Activated CD4-positive, alpha-beta memory T cell treated with anti-CD3 and anti-CD28 coated beads, Interleukin-2, amount 10 ng/mL, durations not matched to agents 7 days and 5 days (primary cell): ENCODE data around the gene ANKRD53. TPM values are rescaled to one million over a fixed set of nuclear protein-coding genes. Genes with fewer than 3 reads are reported as not detected.

Experiments
- CTCF ChIA-PET: fragments of 350-600 bp; sonication (Branson Sonifier 250); formaldehyde crosslinking; loops from one replicate; lab custom pipeline; 2021; ENCODE audit warnings: antibody characterized with exemption, inconsistent platforms; lab: Charles Lee
- POLR2A ChIA-PET: fragments of 350-600 bp; sonication (Branson Sonifier 250); formaldehyde crosslinking; loops from one replicate; lab custom pipeline; 2021; ENCODE audit warnings: antibody characterized with exemption; lab: Charles Lee
- DNase-seq: peaks from one replicate; pipeline ENCODE4 v3.0.0-alpha.2; 2020
- H3K27ac Mint-ChIP-seq: one replicate; pipeline ENCODE4 v1.8.0; 2021; ENCODE audit warnings: mild to moderate bottlenecking, mixed read lengths
- H3K27me3 Mint-ChIP-seq: one replicate; pipeline ENCODE4 v1.8.0; 2021; ENCODE audit warnings: mixed read lengths
- H3K36me3 Mint-ChIP-seq: one replicate; pipeline ENCODE4 v1.8.0; 2021; ENCODE audit warnings: low read depth, mixed read lengths
- H3K4me1 Mint-ChIP-seq: one replicate; pipeline ENCODE4 v1.8.0; 2021; ENCODE audit warnings: mixed read lengths
- H3K4me3 Mint-ChIP-seq: one replicate; pipeline ENCODE4 v1.8.0; 2021; ENCODE audit warnings: mild to moderate bottlenecking, mixed read lengths
- H3K9me3 Mint-ChIP-seq: one replicate; pipeline ENCODE4 v1.8.0; 2021; ENCODE audit warnings: mixed read lengths
- total RNA-seq, 2 experiments: library from RNA; stranded (reverse); gene quantifications; one replicate each; pipeline ENCODE4 v1.2.3, GENCODE V29; 2021

The ANKRD53 gene
- total RNA-seq, 2 experiments from 2014 or later, result not detected

- peak; percentile 73 for DNase-seq
- H3K4me1 Mint-ChIP-seq, result peaks cover 11% of the 10 kb centered on the region
- H3K27ac Mint-ChIP-seq, result no peak overlapping the region
- ChIA-PET CTCF (interaction anchor here (0.5 to 3.5 kb wide), 23 partner anchors 10 to 644 kb away, joined by 3 to 54 read pairs (median 5); partner anchors contain the start of gene FIGLA), POLR2A (interaction anchor here (1.3 kb wide), 1 partner anchor 15 kb away, joined by 4 read pairs; no protein-coding TSS in a partner anchor)
- H3K4me3 Mint-ChIP-seq, result peak overlapping the region; percentile 52
- H3K9me3 Mint-ChIP-seq, result no peaks in the 10 kb centered on the region
- peaks cover 35% of the 10 kb centered on the region for H3K27me3 Mint-ChIP-seq
- no peaks in the 10 kb centered on the region for H3K36me3 Mint-ChIP-seq
These were observed 30.0 kb upstream of the ANKRD53 start for GRCh38 chr2:70948337-70949003.

DNA sequence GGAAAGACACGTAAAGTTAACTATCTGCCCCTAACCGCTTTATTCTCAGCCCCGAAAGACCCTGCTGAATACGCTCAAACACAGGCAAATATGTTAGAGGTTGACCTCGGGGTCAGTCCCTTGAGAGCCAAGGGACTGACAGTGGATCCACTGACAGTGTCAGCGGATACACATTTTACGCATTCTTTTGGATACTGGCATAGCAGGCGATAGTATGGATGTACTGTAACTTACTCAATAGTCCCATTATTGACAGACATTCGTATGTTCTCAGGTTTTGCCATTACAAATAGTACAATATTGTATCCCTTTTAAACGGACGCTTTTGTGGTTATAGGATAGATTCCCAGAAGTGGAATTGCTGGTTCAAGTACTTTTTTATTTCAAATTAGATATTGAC is 29.3 kb upstream of the ANKRD53 start:
- Mint-ChIP-seq H3K36me3 (no peaks in the 10 kb centered on the region), H3K27ac (no peak overlapping the region), H3K4me3 (no peak overlapping the region), H3K4me1 (peaks cover 11% of the 10 kb centered on the region), H3K9me3 (no peaks in the 10 kb centered on the region), H3K27me3 (peaks cover 41% of the 10 kb centered on the region)
- DNase-seq, result no peak
- CTCF ChIA-PET, result interaction anchor here (0.8 to 3.5 kb wide), 20 partner anchors 9 to 645 kb away, joined by 3 to 54 read pairs (median 5); partner anchors contain the start of gene FIGLA
- POLR2A ChIA-PET, result no interaction called here

GRCh38 chr2:70954886-70955285 is 23.5 kb upstream of the ANKRD53 start:
- ChIA-PET POLR2A (no interaction called here), CTCF (interaction anchor here (1.3 kb wide), 1 partner anchor 30 kb away, joined by 3 read pairs; no protein-coding TSS in a partner anchor)
- Mint-ChIP-seq H3K27ac (no peak overlapping the region), H3K27me3 (peaks cover 39% of the 10 kb centered on the region), H3K9me3 (no peaks in the 10 kb centered on the region), H3K4me1 (peaks cover 13% of the 10 kb centered on the region), H3K4me3 (no peak overlapping the region), H3K36me3 (no peaks in the 10 kb centered on the region)
- DNase-seq, result peak; percentile 13

GRCh38 chr2:70956141-70956540 is 22.3 kb upstream of the ANKRD53 start:
- H3K36me3 Mint-ChIP-seq, result no peaks in the 10 kb centered on the region
- no peaks in the 10 kb centered on the region for H3K9me3 Mint-ChIP-seq
- H3K27me3 Mint-ChIP-seq, result peaks cover 39% of the 10 kb centered on the region
- H3K4me3 Mint-ChIP-seq, result no peak overlapping the region
- POLR2A ChIA-PET, result no interaction called here
- no peak overlapping the region for H3K27ac Mint-ChIP-seq
- CTCF ChIA-PET, result no interaction called here
- DNase-seq, result no peak
- H3K4me1 Mint-ChIP-seq, result peaks cover 13% of the 10 kb centered on the region

GRCh38 chr2:70957798-70958197 is 20.6 kb upstream of the ANKRD53 start:
- Mint-ChIP-seq H3K27ac (no peak overlapping the region), H3K4me1 (peaks cover 13% of the 10 kb centered on the region), H3K36me3 (no peaks in the 10 kb centered on the region), H3K27me3 (peaks cover 34% of the 10 kb centered on the region), H3K4me3 (no peak overlapping the region), H3K9me3 (no peaks in the 10 kb centered on the region)
- CTCF ChIA-PET, result interaction anchor here (1.5 kb wide), 1 partner anchor 9 kb away, joined by 3 read pairs; no protein-coding TSS in a partner anchor
- DNase-seq, result no peak
- POLR2A ChIA-PET, result no interaction called here

DNA sequence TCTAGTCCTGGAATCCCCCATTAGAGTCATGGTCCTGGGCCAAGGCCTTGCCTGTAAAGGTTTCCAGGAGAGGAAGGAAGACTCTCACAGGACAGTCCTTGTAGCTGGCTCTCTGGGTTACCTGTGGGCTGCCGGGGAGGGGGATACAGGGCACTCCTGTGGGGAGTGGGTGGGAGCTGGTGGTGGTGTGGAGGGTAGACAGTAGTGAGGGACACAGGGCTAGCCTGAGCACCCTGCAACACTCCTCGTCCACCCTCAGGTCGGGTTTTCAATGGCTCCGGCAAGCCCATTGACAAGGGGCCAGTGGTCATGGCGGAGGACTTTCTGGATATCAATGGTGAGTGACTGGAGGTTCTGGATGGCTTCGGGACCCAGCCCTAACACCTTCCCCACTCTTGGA is 19.7 kb upstream of the ANKRD53 start:
- peaks cover 13% of the 10 kb centered on the region for H3K4me1 Mint-ChIP-seq
- POLR2A ChIA-PET, result no interaction called here
- H3K9me3 Mint-ChIP-seq, result no peaks in the 10 kb centered on the region
- CTCF ChIA-PET, result interaction anchor here (1.5 kb wide), 1 partner anchor 10 kb away, joined by 3 read pairs; no protein-coding TSS in a partner anchor
- H3K4me3 Mint-ChIP-seq, result no peak overlapping the region
- H3K27ac Mint-ChIP-seq, result no peak overlapping the region
- no peaks in the 10 kb centered on the region for H3K36me3 Mint-ChIP-seq
- DNase-seq, result peak; percentile 10
- H3K27me3 Mint-ChIP-seq, result peaks cover 35% of the 10 kb centered on the region

DNA sequence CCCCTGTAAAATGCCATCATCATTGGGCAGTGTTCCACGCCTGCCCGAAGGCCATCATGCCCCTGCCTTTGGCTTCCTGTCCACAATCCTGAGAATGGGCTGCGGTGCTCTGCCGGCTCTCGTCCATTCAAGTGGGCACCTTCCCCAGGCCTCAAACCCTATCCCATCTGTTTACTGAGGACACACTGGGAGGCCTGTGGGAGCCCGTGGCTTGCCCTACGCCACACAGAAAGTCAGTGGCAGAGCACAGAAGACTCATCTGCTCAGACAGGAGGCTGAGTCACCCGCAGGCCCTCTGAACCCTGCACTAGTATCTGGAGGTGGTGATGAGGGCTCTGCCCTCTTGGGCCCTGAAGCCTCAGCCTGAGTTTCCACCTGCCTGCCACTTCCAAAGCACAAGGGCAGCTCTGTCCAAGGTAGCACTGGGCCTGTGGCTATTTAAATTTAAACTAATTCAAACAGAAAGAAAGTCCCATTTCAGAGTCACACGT is 19.1 kb upstream of the ANKRD53 start:
- H3K4me3 Mint-ChIP-seq, result no peak overlapping the region
- ChIA-PET CTCF (no interaction called here), POLR2A (no interaction called here)
- DNase-seq, result peak; percentile 14
- H3K9me3 Mint-ChIP-seq, result no peaks in the 10 kb centered on the region
- peaks cover 13% of the 10 kb centered on the region for H3K4me1 Mint-ChIP-seq
- no peaks in the 10 kb centered on the region for H3K36me3 Mint-ChIP-seq
- peaks cover 35% of the 10 kb centered on the region for H3K27me3 Mint-ChIP-seq
- H3K27ac Mint-ChIP-seq, result no peak overlapping the region

GRCh38 chr2:70959851-70960832 is 18.3 kb upstream of the ANKRD53 start:
- CTCF ChIA-PET, result interaction anchor here (0.9 to 1.1 kb wide), 3 partner anchors 9 to 25 kb away, joined by 3 to 4 read pairs (median 3); no protein-coding TSS in a partner anchor
- Mint-ChIP-seq H3K9me3 (no peaks in the 10 kb centered on the region), H3K4me3 (no peak overlapping the region)

GRCh38 chr2:70960833-70961647 is 17.4 kb upstream of the ANKRD53 start:
- Mint-ChIP-seq H3K4me1 (peaks cover 16% of the 10 kb centered on the region), H3K27ac (no peak overlapping the region), H3K4me3 (no peak overlapping the region), H3K9me3 (no peaks in the 10 kb centered on the region), H3K36me3 (no peaks in the 10 kb centered on the region), H3K27me3 (peaks cover 23% of the 10 kb centered on the region)
- DNase-seq, result peak; percentile 9
- CTCF ChIA-PET, result interaction anchor here (0.9 to 1.9 kb wide), 3 partner anchors 9 to 23 kb away, joined by 3 to 6 read pairs (median 3); no protein-coding TSS in a partner anchor
- POLR2A ChIA-PET, result no interaction called here

More at GRCh38 chr2:70959851-70960832, 18.3 kb upstream of the ANKRD53 start:
- POLR2A ChIA-PET, result no interaction called here
- peak; percentile 16 for DNase-seq
- H3K27ac Mint-ChIP-seq, result no peak overlapping the region
- no peaks in the 10 kb centered on the region for H3K36me3 Mint-ChIP-seq
- peaks cover 29% of the 10 kb centered on the region for H3K27me3 Mint-ChIP-seq
- peaks cover 16% of the 10 kb centered on the region for H3K4me1 Mint-ChIP-seq

DNA sequence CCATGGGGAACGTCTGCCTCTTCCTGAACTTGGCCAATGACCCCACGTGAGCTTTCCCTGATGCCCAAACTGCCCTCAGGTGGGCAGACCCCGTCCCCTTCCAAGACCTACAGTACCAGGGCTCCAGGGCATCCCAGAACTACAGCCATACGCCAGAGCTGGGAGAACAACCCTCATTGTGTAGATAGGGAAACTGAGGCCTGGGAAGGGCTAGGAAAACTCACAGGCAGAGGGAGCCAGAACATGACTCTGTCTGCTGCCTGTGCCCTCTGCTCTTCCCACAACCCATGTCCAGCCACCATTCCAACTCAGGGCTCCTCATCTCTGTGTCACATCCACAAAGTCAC is 16.8 kb upstream of the ANKRD53 start:
- no peak for DNase-seq
- Mint-ChIP-seq H3K4me1 (peaks cover 16% of the 10 kb centered on the region), H3K27ac (no peak overlapping the region), H3K9me3 (no peaks in the 10 kb centered on the region), H3K27me3 (peaks cover 19% of the 10 kb centered on the region), H3K36me3 (no peaks in the 10 kb centered on the region), H3K4me3 (no peak overlapping the region)
- POLR2A ChIA-PET, result no interaction called here
- CTCF ChIA-PET, result interaction anchor here (1.9 kb wide), 1 partner anchor 23 kb away, joined by 6 read pairs; no protein-coding TSS in a partner anchor

GRCh38 chr2:70962211-70962884 is 16.1 kb upstream of the ANKRD53 start:
- no peak overlapping the region for H3K27ac Mint-ChIP-seq
- H3K36me3 Mint-ChIP-seq, result no peaks in the 10 kb centered on the region
- DNase-seq, result peak; percentile 14
- POLR2A ChIA-PET, result no interaction called here
- H3K4me1 Mint-ChIP-seq, result peaks cover 16% of the 10 kb centered on the region
- peaks cover 24% of the 10 kb centered on the region for H3K27me3 Mint-ChIP-seq
- CTCF ChIA-PET, result interaction anchor here (1.8 to 3.0 kb wide), 3 partner anchors 14 to 40 kb away, joined by 6 to 11 read pairs (median 6); no protein-coding TSS in a partner anchor
- H3K4me3 Mint-ChIP-seq, result no peak overlapping the region
- no peaks in the 10 kb centered on the region for H3K9me3 Mint-ChIP-seq
